HepG2 (cell line): ENCODE data around the gene HECTD2. TPM values are rescaled to one million over a fixed set of nuclear protein-coding genes. Genes with fewer than 3 reads are reported as not detected.
A peak's percentile ranks its signal among the peaks of the same experiment; 100 is the strongest.

Experiments used
- CHD4 ChIP-seq: fragments of 200-600 bp; sonication (generic); IDR thresholded peaks from 2 replicates; pipeline ENCODE4 v1.7.0; 2017; ENCODE audit warnings: mild to moderate bottlenecking, low read length, borderline replicate concordance
- FOXA1 ChIP-seq, 2 experiments: fragments of 450-650 bp in 1 of 2; sonication (generic) in 1 of 2; formaldehyde crosslinking in 1 of 2; IDR thresholded peaks; 2 replicates each; pipeline versions ENCODE4 v1.4.0 to v1.6.1; 2016 to 2020; ENCODE audit warnings: missing genetic modification reagents in 1 of 2
- IRF2 ChIP-seq: IDR thresholded peaks from 2 replicates; pipeline ENCODE4 v1.6.1; 2018; ENCODE audit warnings: missing genetic modification reagents, missing compliant biosample characterization
- PHF8 ChIP-seq: sonication (generic); formaldehyde crosslinking; IDR thresholded peaks from 2 replicates; pipeline ENCODE4 v1.5.0; 2020; ENCODE audit warnings: missing genetic modification reagents
- RFXANK ChIP-seq: IDR thresholded peaks from 2 replicates; pipeline ENCODE4 v1.6.1; 2016
- SP1 ChIP-seq, 2 experiments: fragments of 450-650 bp in 1 of 2; sonication (generic) in 1 of 2; formaldehyde crosslinking in 1 of 2; IDR thresholded peaks; 2 replicates each; pipeline versions ENCODE4 v1.4.0 to v1.6.1; 2016 to 2020; ENCODE audit warnings: missing genetic modification reagents in 1 of 2
- TBL1XR1 ChIP-seq: fragments of 150-350 bp; IDR thresholded peaks from 2 replicates; pipeline ENCODE4 v1.6.1; 2014; ENCODE audit warnings: borderline replicate concordance, low read length; ENCODE audit not compliant: partially characterized antibody
- TOE1 ChIP-seq: sonication (generic); formaldehyde crosslinking; IDR thresholded peaks from 2 replicates; pipeline ENCODE4 v1.4.0; 2020; ENCODE audit warnings: mild to moderate bottlenecking, missing genetic modification reagents
- ZC3H13 ChIP-seq: sonication (generic); formaldehyde crosslinking; IDR thresholded peaks from 2 replicates; pipeline ENCODE4 v1.8.1; 2023; ENCODE audit warnings: mild to moderate bottlenecking, missing genetic modification reagents, moderate library complexity
- ZFP91 ChIP-seq: sonication (generic); formaldehyde crosslinking; IDR thresholded peaks from 2 replicates; pipeline ENCODE4 v1.9.0; 2022; ENCODE audit warnings: missing genetic modification reagents, mild to moderate bottlenecking, borderline replicate concordance
- ZHX2 ChIP-seq, 2 experiments: sonication (generic) in 1 of 2; formaldehyde crosslinking in 1 of 2; IDR thresholded peaks; 2 replicates each; pipeline versions ENCODE4 v1.6.1 to v1.9.0; 2014 to 2022; ENCODE audit warnings: antibody characterized with exemption in 1 of 2, borderline replicate concordance in 1 of 2, inconsistent platforms in 1 of 2, low read depth in 1 of 2, missing genetic modification reagents in 1 of 2
- ZNF143 ChIP-seq: sonication (generic); formaldehyde crosslinking; IDR thresholded peaks from 2 replicates; pipeline ENCODE4 v1.4.0; 2020; ENCODE audit warnings: missing genetic modification reagents
- ZNF160 ChIP-seq: sonication (generic); formaldehyde crosslinking; IDR thresholded peaks from 2 replicates; pipeline ENCODE4 v1.8.0; 2022; ENCODE audit warnings: mild to moderate bottlenecking, inconsistent platforms, missing genetic modification reagents
- ZNF558 ChIP-seq: sonication (generic); formaldehyde crosslinking; IDR thresholded peaks from 2 replicates; pipeline ENCODE4 v1.9.0; 2022; ENCODE audit warnings: mild to moderate bottlenecking, missing genetic modification reagents, borderline replicate concordance
- ZNF562 ChIP-seq: sonication (generic); formaldehyde crosslinking; IDR thresholded peaks from 2 replicates; pipeline ENCODE4 v1.8.0; 2022; ENCODE audit warnings: missing genetic modification reagents, borderline replicate concordance
- ZNF597 ChIP-seq: sonication (generic); formaldehyde crosslinking; IDR thresholded peaks from 2 replicates; pipeline ENCODE4 v1.5.0; 2020; ENCODE audit warnings: missing genetic modification reagents
- ZNF629 ChIP-seq: sonication (generic); formaldehyde crosslinking; conservative IDR thresholded peaks from 2 replicates; pipeline ENCODE4 v1.5.0; 2020; ENCODE audit warnings: missing genetic modification reagents
- polyA plus RNA-seq, 8 experiments: library from polyadenylated mRNA; depleted of rRNA in 3 of 8; stranded (reverse) in 7 of 8; unstranded in 1 of 8; fragments of >200 nt; fragmentation: Illumina TruSeq in 4 of 8; extraction: Trizol in 4 of 8; gene quantifications; 2 replicates each; pipeline versions ENCODE4 v1.2.1 to v1.2.3, GENCODE V29; 2011 to 2016; ENCODE audit warnings: low read depth in 4 of 8, missing spikeins in 1 of 8, mixed read lengths in 1 of 8; ENCODE audit not compliant: insufficient read depth in 1 of 8
- total RNA-seq, 5 experiments: library from RNA; depleted of rRNA; stranded (reverse); fragments of >200 nt; fragmentation: Illumina TruSeq; extraction: Trizol; gene quantifications; 2 replicates each; pipeline ENCODE4 v1.2.3, GENCODE V29; 2016; ENCODE audit warnings: low read depth in 1 of 5

The HECTD2 gene
- total and polyA plus RNA-seq, 2 of the 13 experiments (the other 11 are each of a cell fraction or from before 2014, with no cell fraction given) = 3.2 to 5.2 TPM

GRCh38 chr10:91409869-91410637 lies at the start of gene HECTD2 (continued):
- TF ChIP-seq ZHX2 (IDR thresholded peaks at IDR 0.05; ENCODE audit: low read depth) = 0 out of 2 replicates have a peak, but pooled peaks have one; percentile 45
- TF ChIP-seq ZHX2 (CRISPR knock-in tag; IDR thresholded peaks at IDR 0.05; ENCODE audit: borderline replicate concordance) = no peak
- peak; percentile 44; the same call in 1 of the 2 replicates for TF ChIP-seq ZNF160 (CRISPR knock-in tag)
- peak; percentile 88 for TF ChIP-seq PHF8 (CRISPR knock-in tag)
- TF ChIP-seq ZNF597 (CRISPR knock-in tag) = no peak
- TF ChIP-seq RFXANK (CRISPR knock-in tag) = no peak
- TF ChIP-seq ZNF562 (CRISPR knock-in tag) = 0 out of 2 replicates have a peak, but pooled peaks have one; percentile 59
- no peak for TF ChIP-seq ZNF143 (CRISPR knock-in tag)
- TF ChIP-seq ZFP91 (CRISPR knock-in tag) = peak; percentile 37; the same call in 1 of the 2 replicates
- TF ChIP-seq ZC3H13 = peak; percentile 61; the same call in 1 of the 2 replicates
- TF ChIP-seq ZNF629 = 0 out of 2 replicates have a peak, but pooled peaks have one; percentile 7
- TF ChIP-seq FOXA1 (IDR thresholded peaks at IDR 0.05) = no peak
- peak; percentile 44 for TF ChIP-seq FOXA1 (CRISPR knock-in tag; IDR thresholded peaks at IDR 0.05)
- no peak for TF ChIP-seq ZNF558 (CRISPR knock-in tag)
- no peak for TF ChIP-seq SP1 (IDR thresholded peaks at IDR 0.05)
- TF ChIP-seq SP1 (CRISPR knock-in tag; IDR thresholded peaks at IDR 0.05) = 0 out of 2 replicates have a peak, but pooled peaks have one; percentile 1
- no peak for TF ChIP-seq TBL1XR1
- no peak for TF ChIP-seq CHD4
- TF ChIP-seq TOE1 (CRISPR knock-in tag) = no peak
- peak; percentile 5; the same call in 1 of the 2 replicates for TF ChIP-seq IRF2 (CRISPR knock-in tag)
- TF ChIP-seq, all 625 proteins: peak for 148
